ENCODE data around the gene CASR.
"Not testable (repeated sequence)": the region's sequence is repeated elsewhere in the genome, so short reads cannot be mapped to it uniquely, and the experiment has no call there.

The CASR gene

GRCh38 chr3:122183521-122183892, at the start of gene CASR:
TSS of gene CASR (plus strand) at chr3:122183668. CDS start at chr3:122254190, 70,522 bp downstream.
- no peak for DNase-seq (ENCODE audit: low read depth in 1 of 2, low spot score in 1 of 2)

GRCh38 chr3:122146466-122146865, 37.0 kb upstream of the CASR start:
- peak in 1 of 2 donors; percentile 6 for DNase-seq (ENCODE audit: low read depth in 1 of 2, low spot score in 1 of 2)

GRCh38 chr3:122148941-122149627, 34.4 kb upstream of the CASR start:
- no peak for DNase-seq (ENCODE audit: low read depth in 1 of 2, low spot score in 1 of 2)

- no peak for DNase-seq (ENCODE audit: low read depth in 1 of 2, low spot score in 1 of 2)
Measured at GRCh38 chr3:122151480-122151879, 32.0 kb upstream of the CASR start.

- not testable (repeated sequence) for DNase-seq (ENCODE audit: low read depth in 1 of 2, low spot score in 1 of 2)
Measured at GRCh38 chr3:122164983-122165382, 18.5 kb upstream of the CASR start.

- DNase-seq (ENCODE audit: low read depth in 1 of 2, low spot score in 1 of 2): no peak
Measured at GRCh38 chr3:122167630-122168029, 15.8 kb upstream of the CASR start.

- no peak for DNase-seq (ENCODE audit: low read depth in 1 of 2, low spot score in 1 of 2)
Measured at GRCh38 chr3:122168044-122168443, 15.4 kb upstream of the CASR start.

GRCh38 chr3:122169911-122170310, 13.6 kb upstream of the CASR start:
- no peak for DNase-seq (ENCODE audit: low read depth in 1 of 2, low spot score in 1 of 2)

GRCh38 chr3:122171361-122171760, 12.1 kb upstream of the CASR start:
- DNase-seq (ENCODE audit: low read depth in 1 of 2, low spot score in 1 of 2): not testable (repeated sequence)

- no peak for DNase-seq (ENCODE audit: low read depth in 1 of 2, low spot score in 1 of 2)
Measured at GRCh38 chr3:122178711-122179110, 4.8 kb upstream of the CASR start.

GRCh38 chr3:122183893-122184590, 574 bp downstream of the CASR start:
- no peak for DNase-seq (ENCODE audit: low read depth in 1 of 2, low spot score in 1 of 2)

- DNase-seq (ENCODE audit: low read depth in 1 of 2, low spot score in 1 of 2): no peak
Measured at GRCh38 chr3:122184591-122184929, 1.1 kb downstream of the CASR start.

GRCh38 chr3:122186372-122186771, 2.9 kb downstream of the CASR start:
- DNase-seq (ENCODE audit: low read depth in 1 of 2, low spot score in 1 of 2): no peak

GRCh38 chr3:122188737-122189136, 5.3 kb downstream of the CASR start:
- DNase-seq (ENCODE audit: low read depth in 1 of 2, low spot score in 1 of 2): no peak

- DNase-seq (ENCODE audit: low read depth in 1 of 2, low spot score in 1 of 2): no peak
Measured at GRCh38 chr3:122189357-122189756, 5.9 kb downstream of the CASR start.

GRCh38 chr3:122190525-122190924, 7.1 kb downstream of the CASR start:
- DNase-seq (ENCODE audit: low read depth in 1 of 2, low spot score in 1 of 2): no peak

GRCh38 chr3:122198966-122199365, 15.5 kb downstream of the CASR start:
- DNase-seq (ENCODE audit: low read depth in 1 of 2, low spot score in 1 of 2): no peak

- DNase-seq (ENCODE audit: low read depth in 1 of 2, low spot score in 1 of 2): no peak
Measured at GRCh38 chr3:122199552-122199951, 16.1 kb downstream of the CASR start.

- DNase-seq (ENCODE audit: low read depth in 1 of 2, low spot score in 1 of 2): no peak
Measured at GRCh38 chr3:122200661-122201060, 17.2 kb downstream of the CASR start.

- DNase-seq (ENCODE audit: low read depth in 1 of 2, low spot score in 1 of 2): not testable (repeated sequence)
Measured at GRCh38 chr3:122201476-122201875, 18.0 kb downstream of the CASR start.

GRCh38 chr3:122208579-122208978, 25.1 kb downstream of the CASR start:
- DNase-seq (ENCODE audit: low read depth in 1 of 2, low spot score in 1 of 2): no peak

- no peak for DNase-seq (ENCODE audit: low read depth in 1 of 2, low spot score in 1 of 2)
Measured at GRCh38 chr3:122213650-122214049, 30.2 kb downstream of the CASR start.

GRCh38 chr3:122214711-122215110, 31.2 kb downstream of the CASR start:
- no peak for DNase-seq (ENCODE audit: low read depth in 1 of 2, low spot score in 1 of 2)

Measured in stimulated activated CD4-positive, alpha-beta T cell treated with anti-CD3 and anti-CD28 coated beads, Interleukin-15, amount 100 ng/mL, for 1 hour (primary cell).